Ectodermal cell (in vitro differentiated cells): Measurements from ENCODE around the gene TCF3.

ENCODE experiments used
- H3K27ac ChIP-seq: 2 replicates; pipeline ENCODE4 v1.7.0; 2013; ENCODE audit warnings: mild to moderate bottlenecking, low read depth, low read length; ENCODE audit not compliant: insufficient read depth, poor library complexity, severe bottlenecking
- H3K27me3 ChIP-seq: 2 replicates; pipeline ENCODE4 v1.7.0; 2013; ENCODE audit warnings: mild to moderate bottlenecking, low read length; ENCODE audit not compliant: insufficient read depth, control insufficient read depth, poor library complexity, severe bottlenecking
- H3K36me3 ChIP-seq: one replicate; pipeline ENCODE4 v1.7.0; 2013; ENCODE audit warnings: low read length; ENCODE audit not compliant: control insufficient read depth, insufficient read depth
- H3K4me1 ChIP-seq: one replicate; pipeline ENCODE4 v1.7.0; 2013; ENCODE audit warnings: low read length; ENCODE audit not compliant: control insufficient read depth, insufficient read depth
- H3K4me3 ChIP-seq: 2 replicates; pipeline ENCODE4 v1.7.0; 2013; ENCODE audit warnings: low read depth, low read length, control low read depth; ENCODE audit not compliant: insufficient read depth
- H3K9me3 ChIP-seq: 2 replicates; pipeline ENCODE4 v1.7.0; 2013; ENCODE audit warnings: mild to moderate bottlenecking, low read length, moderate library complexity; ENCODE audit not compliant: control insufficient read depth
- WGBS, 2 experiments: methylation state at CpG; one replicate each; pipeline ENCODE4 v1.1.7; 2013; ENCODE audit warnings: missing lambda C conversion rate in 2 of 2; 5-methylcytosine and 5-hydroxymethylcytosine counted together

The TCF3 gene

DNA sequence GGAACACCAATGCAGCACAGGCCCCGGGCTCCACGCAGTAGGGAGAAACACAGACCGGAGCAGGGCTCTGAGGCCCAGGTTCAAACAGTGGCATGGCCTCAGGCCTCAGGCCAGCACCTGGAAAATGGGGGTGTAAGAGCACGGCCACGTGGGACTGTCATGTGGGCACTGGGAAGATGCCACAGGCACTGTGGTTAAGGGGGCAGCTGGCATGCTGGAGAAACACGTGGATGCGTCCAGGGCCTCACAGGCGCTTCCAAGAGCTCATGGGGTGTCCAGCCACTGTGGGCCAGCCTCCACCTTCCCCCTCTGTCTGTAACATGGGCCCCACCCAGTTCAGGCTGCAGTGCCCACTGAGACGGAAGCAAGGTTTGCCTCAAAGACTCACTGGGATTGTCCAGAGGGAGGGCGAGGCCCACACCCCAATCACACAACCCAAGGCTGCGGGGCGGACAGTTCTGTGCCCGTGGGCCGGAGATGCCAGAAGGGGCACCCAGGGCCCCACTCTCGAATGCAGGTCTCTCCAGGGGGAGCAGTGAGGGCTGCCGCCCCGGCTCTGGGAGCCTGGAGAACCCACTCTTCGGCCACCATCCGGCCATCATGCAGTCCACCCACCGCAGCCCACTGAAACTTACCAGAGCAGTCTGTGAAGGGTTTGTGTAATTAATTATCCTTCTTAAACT, 53.5 kb downstream of the TCF3 start:
- Histone ChIP-seq H3K9me3 (no peaks in the 10 kb centered on the region), H3K27me3 (no peaks in the 10 kb centered on the region), H3K4me1 (no peaks in the 10 kb centered on the region), H3K27ac (no peak overlapping the region), H3K36me3 (peaks cover 11% of the 10 kb centered on the region), H3K4me3 (no peak overlapping the region)
- WGBS, 2 experiments, result 95 to 96% methylated on average over 20 of the region's 20 CpGs

DNA sequence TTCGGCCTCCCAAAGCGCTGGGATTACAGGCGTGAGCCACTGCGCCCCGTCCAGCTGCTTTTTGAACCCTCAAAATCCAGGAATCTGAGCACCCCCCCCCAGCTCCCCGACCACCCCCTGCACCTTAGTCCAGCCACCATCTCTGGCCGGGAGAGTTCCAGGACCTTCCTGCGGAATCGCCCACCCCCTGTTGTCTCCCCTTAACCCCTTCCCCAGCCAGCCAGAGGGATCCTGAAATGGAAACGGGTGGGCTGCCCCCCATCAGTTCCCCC, 59.0 kb downstream of the TCF3 start:
- H3K4me3 ChIP-seq, result peak overlapping the region; percentile 54
- no peak overlapping the region for H3K27ac ChIP-seq
- H3K9me3 ChIP-seq, result no peaks in the 10 kb centered on the region
- H3K4me1 ChIP-seq, result peaks cover 9% of the 10 kb centered on the region
- WGBS, 2 experiments, result 90 to 92% methylated on average over 10 of the region's 10 CpGs
- no peaks in the 10 kb centered on the region for H3K27me3 ChIP-seq
- H3K36me3 ChIP-seq, result peaks cover 11% of the 10 kb centered on the region

DNA sequence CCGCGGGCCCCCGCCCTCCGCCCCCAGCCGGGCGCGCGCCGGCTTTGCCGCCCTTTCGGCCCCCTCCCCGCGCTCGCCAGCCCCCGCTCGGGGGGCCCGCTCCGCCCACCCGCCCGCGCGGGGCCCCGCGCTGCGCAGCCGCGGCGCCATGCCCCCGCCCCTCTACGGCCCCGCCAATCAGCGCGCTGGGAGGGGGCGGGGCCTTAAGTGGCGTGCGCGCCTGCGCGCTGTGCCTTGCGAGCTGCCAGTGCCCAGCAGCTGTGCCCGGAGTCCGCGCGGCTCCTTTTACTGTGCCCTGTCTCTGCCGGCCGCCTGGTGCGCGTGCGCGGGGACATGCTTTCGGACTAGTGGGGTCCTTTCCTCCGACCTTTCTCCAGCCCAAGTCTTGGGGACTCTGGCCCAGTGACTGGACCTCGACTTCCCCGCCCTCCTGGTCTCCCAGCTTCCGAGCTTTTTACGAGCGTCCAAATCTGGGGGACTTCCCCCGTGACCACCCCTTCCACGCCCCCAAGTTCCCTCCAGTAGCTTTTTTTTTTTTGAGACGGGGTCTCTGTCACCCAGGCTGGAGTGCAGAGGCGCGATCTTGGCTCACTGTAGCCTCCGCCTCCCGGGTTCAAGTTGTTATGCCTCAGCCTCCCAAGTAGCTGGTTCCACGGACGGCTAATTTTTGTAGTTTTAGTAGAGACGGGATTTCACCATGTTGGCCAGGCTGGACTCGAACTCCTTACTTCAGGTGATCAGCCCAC, 59.5 kb downstream of the TCF3 start, which contains the start of gene MBD3:
MBD3 (minus strand) TSS at position 111 of the 746 bp plus-strand sequence. CDS start 234 bp downstream, outside the sequence.
- no peaks in the 10 kb centered on the region for H3K27me3 ChIP-seq
- WGBS, 2 experiments, result 7% methylated on average over 68 of the region's 68 CpGs
- peaks cover 10% of the 10 kb centered on the region for H3K36me3 ChIP-seq
- H3K27ac ChIP-seq, result peak within 1 kb of the TSS; percentile 99
- peaks cover 9% of the 10 kb centered on the region for H3K4me1 ChIP-seq
- no peaks in the 10 kb centered on the region for H3K9me3 ChIP-seq
- peak within 1 kb of the TSS; percentile 98 for H3K4me3 ChIP-seq

DNA sequence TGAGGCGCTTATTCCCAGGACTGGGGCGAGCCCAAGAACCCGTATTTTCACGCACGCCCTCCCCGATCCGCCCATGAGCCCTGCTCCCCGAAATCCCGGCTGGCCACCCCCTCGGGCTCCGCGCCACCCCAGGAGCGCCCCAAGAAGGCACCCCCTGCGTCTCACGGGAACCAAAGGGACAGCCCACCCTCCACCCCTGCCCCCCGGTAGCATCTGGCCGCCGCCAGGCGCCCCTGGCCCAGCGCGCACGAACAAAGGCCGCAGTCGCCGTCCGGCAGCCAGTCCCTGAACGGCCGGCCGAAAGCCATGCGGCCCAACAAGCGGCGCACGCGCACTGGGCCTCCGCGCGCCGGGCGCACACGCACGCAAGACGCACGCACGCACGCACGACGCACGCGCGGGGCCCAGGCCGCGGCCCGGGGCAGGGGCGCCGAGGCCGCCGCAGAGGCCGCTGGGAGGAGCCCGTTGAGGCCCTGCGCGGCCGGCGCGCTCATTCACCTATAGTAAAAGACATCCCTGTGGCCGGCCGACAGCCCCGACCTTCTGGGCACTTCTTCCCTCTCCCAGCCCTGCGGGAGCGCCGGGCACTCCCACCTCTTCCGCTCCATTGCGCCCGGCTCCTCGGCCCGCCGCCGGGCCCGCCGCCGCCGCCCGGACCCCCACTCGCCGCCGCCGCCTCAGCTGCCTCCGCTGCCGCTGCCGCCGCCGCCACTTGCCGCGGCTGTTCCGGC, 60.2 kb downstream of the TCF3 start:
- peak overlapping the region; percentile 99 for H3K27ac ChIP-seq
- no peaks in the 10 kb centered on the region for H3K27me3 ChIP-seq
- H3K36me3 ChIP-seq, result peaks cover 3% of the 10 kb centered on the region
- H3K9me3 ChIP-seq, result no peaks in the 10 kb centered on the region
- peaks cover 9% of the 10 kb centered on the region for H3K4me1 ChIP-seq
- WGBS, 2 experiments, result 0% methylated on average over 94 of the region's 94 CpGs
- peak overlapping the region; percentile 98 for H3K4me3 ChIP-seq

DNA sequence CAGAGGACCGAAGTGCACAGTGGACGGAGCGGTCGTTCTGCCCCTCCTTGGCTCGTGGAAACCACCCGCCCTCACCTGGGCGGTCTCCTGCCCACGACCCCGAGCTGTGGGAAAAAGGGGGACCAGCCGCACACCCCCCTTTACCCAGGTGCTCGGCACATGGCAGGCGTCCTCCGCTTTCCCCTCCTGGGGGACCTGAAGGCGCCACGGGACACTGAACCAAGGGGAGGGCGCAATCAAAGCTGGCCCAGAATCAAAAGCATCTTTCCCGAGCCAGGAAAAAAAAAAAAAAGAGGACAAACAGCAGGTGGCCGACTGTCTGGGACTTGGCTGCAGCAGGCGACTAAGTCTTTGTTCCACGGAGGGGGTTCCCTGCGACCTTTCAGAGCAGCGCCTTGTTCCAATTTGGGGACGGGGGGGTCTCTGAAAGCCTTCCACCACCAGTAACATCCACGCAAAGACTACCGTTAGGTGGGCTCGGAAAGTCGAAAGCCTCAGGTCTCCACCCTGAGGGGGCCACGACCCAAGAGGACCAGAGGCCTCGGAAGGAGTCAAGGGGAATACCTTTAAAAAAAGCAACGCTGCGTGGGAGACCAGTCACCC, 60.9 kb downstream of the TCF3 start:
- Histone ChIP-seq H3K36me3 (no peaks in the 10 kb centered on the region), H3K27ac (peak overlapping the region; percentile 99)
- WGBS, 2 experiments, result 6% methylated on average over 31 of the region's 31 CpGs

DNA sequence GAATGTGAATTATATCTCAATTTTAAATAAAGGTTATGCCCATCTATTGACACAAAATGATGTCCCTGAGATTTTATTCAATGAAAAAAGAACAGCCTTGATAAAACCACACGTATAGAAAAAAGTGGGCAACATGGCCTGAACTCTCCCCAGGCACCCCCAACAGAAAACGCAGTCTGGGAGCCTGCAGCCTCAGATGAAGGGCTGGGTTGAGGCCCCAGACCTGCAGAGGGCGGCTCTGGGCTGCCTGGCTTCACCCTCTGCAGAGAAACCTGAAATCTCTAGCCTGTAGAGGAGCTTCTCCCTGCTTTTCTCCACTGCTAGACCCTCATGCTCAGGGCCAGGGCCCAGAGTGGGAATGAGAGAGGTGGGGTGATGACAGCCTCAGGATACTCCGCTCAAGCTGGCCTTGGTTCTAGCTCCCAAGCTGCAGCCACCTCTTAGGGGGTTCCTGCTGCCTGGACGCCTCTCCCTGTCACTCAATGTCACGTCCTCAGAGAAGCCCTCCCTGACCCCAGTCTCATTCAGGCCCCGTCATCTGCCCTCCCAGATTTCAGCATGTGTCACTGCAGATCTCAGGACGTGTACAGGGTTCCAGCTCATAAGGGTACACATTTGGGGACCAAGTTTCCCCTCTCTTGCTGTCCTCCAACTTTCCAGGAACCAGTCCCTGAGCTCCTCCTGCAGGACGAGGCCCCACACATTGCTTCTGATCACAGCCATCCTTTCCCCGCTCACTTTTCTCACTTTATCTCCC, 61.6 kb downstream of the TCF3 start:
- Histone ChIP-seq H3K9me3 (no peaks in the 10 kb centered on the region), H3K4me3 (peak overlapping the region; percentile 98), H3K4me1 (peaks cover 9% of the 10 kb centered on the region), H3K27ac (peak overlapping the region; percentile 99), H3K36me3 (peaks cover 4% of the 10 kb centered on the region), H3K27me3 (no peaks in the 10 kb centered on the region)
- WGBS, 2 experiments, result 38 to 39% methylated on average over 10 of the region's 10 CpGs

More for the DNA sequence above, 60.9 kb downstream of the TCF3 start:
- Histone ChIP-seq H3K27me3 (no peaks in the 10 kb centered on the region), H3K4me3 (peak overlapping the region; percentile 98), H3K9me3 (no peaks in the 10 kb centered on the region), H3K4me1 (peaks cover 9% of the 10 kb centered on the region)

DNA sequence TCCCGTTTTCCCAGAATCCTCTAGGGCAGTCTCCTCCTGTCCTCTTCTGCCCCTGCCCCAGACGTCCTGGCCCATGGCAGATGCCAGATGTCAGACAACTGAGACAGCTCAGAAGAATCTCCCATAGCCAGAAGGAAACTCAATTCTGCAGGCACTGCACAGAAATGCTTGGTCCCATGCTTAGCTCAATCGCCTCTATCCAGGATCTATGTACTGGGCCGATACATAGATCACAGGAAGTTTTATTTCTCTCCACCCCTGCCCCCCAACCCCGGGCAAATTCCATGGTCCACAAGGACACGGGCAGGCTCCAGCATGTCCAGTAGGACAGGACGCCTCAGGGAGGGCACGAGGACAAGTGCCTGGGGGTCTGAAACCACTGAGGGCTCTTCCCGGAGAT, 64.5 kb downstream of the TCF3 start:
- H3K36me3 ChIP-seq, result peaks cover 10% of the 10 kb centered on the region
- WGBS, 2 experiments, result 92 to 95% methylated on average over 9 of the region's 9 CpGs
- H3K27me3 ChIP-seq, result no peaks in the 10 kb centered on the region
- peaks cover 9% of the 10 kb centered on the region for H3K4me1 ChIP-seq
- H3K9me3 ChIP-seq, result no peaks in the 10 kb centered on the region
- H3K27ac ChIP-seq, result no peak overlapping the region
- no peak overlapping the region for H3K4me3 ChIP-seq

DNA sequence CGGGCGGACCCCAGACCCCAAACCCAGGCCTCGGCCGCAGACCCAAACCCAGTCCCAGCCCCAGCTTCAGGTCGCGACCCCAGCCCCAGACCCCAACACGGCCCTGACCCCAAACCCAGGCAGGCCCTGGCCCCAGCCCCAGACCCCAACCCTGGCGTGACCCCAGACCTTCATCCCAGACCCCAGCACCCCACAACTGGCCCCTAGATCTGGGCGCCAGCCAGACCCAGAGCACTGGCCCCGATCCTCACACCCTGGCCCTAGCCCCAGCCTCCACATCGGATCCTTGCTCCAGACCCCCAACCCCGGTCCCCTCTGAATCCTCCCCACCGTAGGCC, 67.2 kb downstream of the TCF3 start:
- Histone ChIP-seq H3K9me3 (no peaks in the 10 kb centered on the region), H3K36me3 (peaks cover 36% of the 10 kb centered on the region), H3K4me3 (no peak overlapping the region), H3K27me3 (no peaks in the 10 kb centered on the region), H3K4me1 (no peaks in the 10 kb centered on the region), H3K27ac (no peak overlapping the region)
- WGBS, 2 experiments, result 93 to 97% methylated on average over 13 of the region's 13 CpGs

DNA sequence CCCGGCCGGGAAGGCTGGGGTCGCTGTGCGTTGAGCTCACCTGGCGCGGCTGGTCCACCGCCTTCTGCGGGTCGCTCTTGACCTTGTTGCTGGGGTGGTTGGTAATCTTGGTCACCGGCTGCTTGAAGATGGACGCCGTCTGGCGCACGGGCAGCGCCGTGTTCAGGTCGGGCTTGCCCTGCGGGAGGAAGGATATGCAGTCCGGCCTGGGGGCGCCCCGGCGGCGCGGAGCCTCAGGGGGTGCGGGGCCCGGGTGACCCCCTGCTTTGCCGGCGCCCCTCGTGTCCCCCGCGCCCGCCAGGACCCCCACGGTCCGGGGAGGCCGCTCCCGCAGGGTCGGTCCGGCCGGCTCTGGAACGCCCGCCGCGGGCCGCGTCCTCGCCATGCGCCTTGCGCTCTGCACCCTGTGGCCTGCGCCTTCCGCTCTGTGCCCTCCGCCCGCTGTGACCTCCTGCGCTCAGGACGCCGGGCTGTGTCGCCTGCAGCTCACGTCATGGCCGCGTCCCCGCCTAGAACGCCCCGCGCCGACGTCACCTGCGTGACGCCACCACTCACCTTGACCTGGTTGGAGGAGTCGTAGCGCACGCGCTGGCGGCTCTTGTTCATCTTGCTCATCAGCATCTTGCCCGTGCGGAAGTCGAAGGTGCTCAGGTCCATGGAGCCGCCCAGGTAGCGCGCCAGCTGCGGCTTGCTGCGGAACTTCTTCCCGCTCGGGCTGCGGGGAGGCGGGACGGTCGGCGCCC, 67.7 kb downstream of the TCF3 start:
- H3K9me3 ChIP-seq, result no peaks in the 10 kb centered on the region
- H3K36me3 ChIP-seq, result peaks cover 41% of the 10 kb centered on the region
- H3K4me3 ChIP-seq, result no peak overlapping the region
- 95 to 96% methylated on average over 87 of the region's 87 CpGs for WGBS, 2 experiments
- H3K27ac ChIP-seq, result no peak overlapping the region
- no peaks in the 10 kb centered on the region for H3K27me3 ChIP-seq
- H3K4me1 ChIP-seq, result no peaks in the 10 kb centered on the region
